Measurements from ENCODE around the gene ATG7.

Gene ATG7, protein sequence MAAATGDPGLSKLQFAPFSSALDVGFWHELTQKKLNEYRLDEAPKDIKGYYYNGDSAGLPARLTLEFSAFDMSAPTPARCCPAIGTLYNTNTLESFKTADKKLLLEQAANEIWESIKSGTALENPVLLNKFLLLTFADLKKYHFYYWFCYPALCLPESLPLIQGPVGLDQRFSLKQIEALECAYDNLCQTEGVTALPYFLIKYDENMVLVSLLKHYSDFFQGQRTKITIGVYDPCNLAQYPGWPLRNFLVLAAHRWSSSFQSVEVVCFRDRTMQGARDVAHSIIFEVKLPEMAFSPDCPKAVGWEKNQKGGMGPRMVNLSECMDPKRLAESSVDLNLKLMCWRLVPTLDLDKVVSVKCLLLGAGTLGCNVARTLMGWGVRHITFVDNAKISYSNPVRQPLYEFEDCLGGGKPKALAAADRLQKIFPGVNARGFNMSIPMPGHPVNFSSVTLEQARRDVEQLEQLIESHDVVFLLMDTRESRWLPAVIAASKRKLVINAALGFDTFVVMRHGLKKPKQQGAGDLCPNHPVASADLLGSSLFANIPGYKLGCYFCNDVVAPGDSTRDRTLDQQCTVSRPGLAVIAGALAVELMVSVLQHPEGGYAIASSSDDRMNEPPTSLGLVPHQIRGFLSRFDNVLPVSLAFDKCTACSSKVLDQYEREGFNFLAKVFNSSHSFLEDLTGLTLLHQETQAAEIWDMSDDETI

DNA sequence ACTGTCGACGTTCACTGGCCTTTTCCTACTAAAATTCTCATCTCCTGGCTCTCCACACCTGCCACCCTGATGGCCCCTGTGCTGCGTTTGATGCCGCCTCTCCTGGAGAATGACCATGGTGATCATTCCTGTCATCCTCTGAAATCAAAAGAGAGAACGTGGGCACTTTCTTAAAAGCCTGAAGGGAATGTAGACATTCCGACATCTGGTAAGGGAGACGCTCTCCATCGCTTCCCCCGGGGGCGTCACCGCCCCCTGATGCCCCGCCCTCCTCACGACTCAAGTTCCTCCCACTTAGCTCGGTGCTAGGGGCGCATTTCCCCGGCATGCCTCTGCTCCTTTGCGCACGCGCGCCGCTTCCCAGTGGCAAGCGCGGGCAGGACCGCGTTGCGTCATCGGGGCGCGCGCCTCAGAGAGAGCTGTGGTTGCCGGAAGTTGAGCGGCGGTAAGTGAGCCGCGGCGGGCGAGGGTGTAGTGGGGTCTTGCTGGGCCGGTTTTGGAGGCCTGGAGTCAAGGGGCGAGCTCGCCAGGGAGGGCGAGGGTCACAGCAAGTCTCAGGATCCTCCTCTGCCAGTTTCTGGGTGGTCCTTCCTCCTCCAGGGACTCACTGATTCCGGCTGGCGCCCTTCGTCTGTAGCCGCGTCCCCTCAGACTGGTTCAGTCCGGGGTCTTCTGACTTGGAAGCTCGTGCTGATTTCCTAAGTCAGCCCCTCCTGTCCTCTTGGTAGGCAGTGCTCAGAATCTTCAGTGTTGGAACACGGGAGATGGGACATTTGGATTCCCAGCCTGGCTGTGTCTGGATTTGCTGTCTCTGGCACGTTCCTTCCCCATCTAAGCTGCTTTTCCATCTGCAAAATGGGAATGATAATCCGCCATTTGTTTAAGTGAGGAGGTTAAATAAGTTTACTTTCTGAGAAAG, at the start of gene ATG7:
Gene ATG7, plus strand, starts transcription at position 412 of the 919 bp plus-strand sequence. CDS start 26,299 bp downstream, outside the sequence.
- DNase-seq, result peak; percentile 98

- no peak for DNase-seq
Observed at GRCh38 chr3:11224010-11224409, 48.2 kb upstream of the ATG7 start.

- DNase-seq, result no peak
Observed at GRCh38 chr3:11224870-11225229, 47.3 kb upstream of the ATG7 start.

DNA sequence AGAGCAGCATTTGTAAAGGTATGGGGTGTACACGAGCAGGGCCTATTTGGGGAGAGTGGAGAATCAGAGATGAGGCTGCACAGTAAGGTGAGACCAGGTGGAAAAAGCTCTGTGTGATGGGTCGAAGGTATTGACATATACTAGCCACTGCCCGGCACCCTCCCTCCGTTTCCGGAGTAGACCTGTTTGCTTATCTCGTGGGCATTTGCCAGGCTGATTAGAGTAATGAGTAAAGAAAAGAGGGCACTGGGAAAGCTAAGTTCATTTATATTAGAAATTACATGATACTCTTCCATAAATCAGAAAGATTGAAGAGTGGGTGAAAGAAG, 46.2 kb upstream of the ATG7 start:
- no peak for DNase-seq

DNA sequence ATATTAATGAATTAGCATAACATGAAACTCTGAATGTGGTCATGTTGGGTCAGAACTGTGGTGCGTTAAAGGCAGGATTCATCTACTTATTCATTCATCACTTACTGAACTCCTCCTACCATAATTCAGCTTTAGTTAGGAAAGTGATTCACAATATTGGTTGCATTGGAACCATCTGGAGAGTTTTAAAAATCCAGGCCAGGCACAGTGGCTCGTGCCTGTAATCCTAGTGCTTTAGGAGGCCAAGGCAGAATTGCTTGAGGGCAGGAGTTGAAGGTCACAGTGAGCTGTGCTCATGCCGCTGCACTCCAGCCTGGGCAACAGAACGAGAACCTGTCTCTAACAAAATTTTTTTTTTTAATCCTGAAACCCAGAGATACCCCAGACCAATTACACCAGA, 44.2 kb upstream of the ATG7 start:
- DNase-seq, result no peak

DNA sequence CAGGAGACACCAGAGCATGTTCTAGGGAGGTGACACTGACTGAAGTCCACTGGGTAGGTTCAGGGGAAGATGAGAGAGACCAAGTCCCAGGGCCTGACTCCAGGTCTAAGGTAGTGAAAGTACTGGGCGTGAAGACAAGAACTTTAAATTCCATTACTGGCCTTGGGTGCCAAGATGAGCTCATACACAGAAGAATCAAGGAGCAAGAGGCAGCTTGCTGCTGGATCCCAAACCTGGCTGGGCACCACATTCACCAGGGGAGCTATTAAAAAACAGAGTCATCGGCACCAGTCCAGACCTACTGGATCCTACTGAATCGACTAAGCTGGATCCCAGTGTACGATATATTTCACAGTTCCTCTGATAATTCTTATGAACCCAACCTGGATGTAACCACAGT, 42.1 kb upstream of the ATG7 start:
- no peak for DNase-seq

- DNase-seq, result no peak
Observed at GRCh38 chr3:11230832-11231231, 41.4 kb upstream of the ATG7 start.

DNA sequence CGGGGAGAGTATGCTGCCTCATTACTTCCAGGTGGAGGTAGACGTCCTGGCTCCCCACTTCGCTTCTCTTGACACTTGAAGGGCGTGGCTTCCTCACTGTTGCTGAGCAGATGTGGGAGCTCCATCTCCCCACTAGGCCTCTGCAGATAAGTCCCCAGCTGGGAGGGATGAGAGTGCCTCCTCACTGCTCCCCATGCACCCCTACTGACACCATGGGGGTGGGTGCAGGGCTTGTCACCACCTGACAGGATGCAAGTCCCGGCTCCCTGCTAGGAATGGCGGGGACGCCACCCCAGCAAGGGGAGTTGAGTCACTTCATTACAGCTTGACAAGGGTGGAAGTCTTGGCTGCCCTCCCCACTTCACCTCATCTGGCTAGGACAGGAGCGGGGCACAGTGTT, 36.8 kb upstream of the ATG7 start:
- DNase-seq, result no peak

- DNase-seq, result peak; percentile 33
Observed at GRCh38 chr3:11236588-11237461, 35.4 kb upstream of the ATG7 start.

- DNase-seq, result no peak
Observed at GRCh38 chr3:11238060-11238459, 34.1 kb upstream of the ATG7 start.

DNA sequence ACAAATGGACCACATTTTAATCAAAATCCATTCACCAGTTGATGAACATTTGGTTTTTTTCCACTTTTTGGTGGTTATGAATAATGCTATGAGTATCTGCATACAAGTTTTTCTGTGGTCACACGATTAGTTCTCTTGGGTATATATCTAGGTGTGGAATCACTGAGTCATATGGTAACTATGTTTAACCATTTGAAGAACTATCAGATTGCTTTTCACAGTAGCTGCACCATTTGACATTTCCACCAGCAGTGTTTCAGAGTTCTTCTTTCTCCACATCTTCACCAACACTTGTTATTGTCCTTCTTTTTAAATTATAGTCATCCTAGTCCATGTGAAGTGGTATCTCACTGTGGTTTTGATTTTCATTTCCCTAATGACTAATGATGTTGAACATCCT, 33.3 kb upstream of the ATG7 start:
- DNase-seq, result no peak

- DNase-seq, result no peak
Observed at GRCh38 chr3:11239796-11240195, 32.4 kb upstream of the ATG7 start.

- no peak for DNase-seq
Observed at GRCh38 chr3:11240496-11240895, 31.7 kb upstream of the ATG7 start.

GRCh38 chr3:11244121-11244677, 28.0 kb upstream of the ATG7 start:
- no peak for DNase-seq

- no peak for DNase-seq
Observed at GRCh38 chr3:11245276-11245675, 26.9 kb upstream of the ATG7 start.

DNA sequence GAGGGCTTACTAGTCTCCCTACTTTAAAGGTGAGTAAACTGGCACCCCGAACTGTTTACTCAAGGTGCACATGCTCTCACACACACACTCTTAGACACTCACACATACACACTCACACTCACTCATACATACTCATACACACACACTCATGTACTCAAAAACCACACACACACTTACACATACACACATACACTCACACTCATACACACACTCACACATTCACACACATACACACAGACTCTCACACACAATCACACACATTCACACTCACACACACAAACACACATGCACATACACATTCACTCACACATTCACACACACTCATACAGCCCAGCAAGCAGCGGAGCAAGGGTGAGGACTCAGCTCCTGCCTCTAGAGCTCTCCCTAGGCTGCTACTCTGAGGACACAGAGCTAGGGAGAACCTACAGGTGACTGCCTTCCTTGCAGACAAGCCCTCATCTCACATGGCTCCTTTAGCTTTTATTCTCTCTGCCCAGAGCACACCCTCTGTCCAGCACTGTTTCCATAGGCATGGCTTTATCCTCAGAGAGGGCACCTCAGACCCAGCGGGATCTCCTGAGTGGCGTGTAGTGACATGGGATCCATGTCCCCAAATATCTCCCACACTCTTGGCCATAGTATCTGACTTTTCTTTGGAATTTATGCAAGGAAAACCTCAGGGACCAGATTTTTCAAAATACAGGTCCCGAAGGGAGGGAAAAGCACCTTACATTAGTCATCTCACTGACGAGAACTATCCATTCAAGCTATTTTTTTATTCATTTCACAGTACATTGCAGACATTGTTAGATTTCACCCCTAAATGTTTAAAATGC, 26.2 kb upstream of the ATG7 start:
- DNase-seq, result no peak

GRCh38 chr3:11246663-11246970, 25.6 kb upstream of the ATG7 start:
- no peak for DNase-seq

DNA sequence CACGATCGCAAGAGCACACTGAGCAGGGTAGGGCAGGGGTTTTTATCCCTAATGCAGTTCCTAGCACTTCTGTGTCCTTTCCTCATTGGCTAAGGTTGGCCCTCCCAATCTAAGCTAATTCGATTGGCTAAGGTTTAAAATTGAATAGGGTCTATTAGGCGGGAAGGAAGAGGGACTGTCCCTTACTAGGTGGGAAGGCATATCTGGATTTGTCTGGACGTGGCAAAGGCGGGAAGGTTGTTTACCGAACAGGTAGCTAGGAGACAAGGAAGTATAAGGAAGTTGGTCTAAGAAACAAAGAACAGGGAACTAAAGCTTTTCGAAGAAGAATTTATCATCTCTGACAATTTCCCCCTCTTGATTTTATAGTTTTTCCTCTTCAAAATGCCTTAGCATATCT, 24.8 kb upstream of the ATG7 start:
- no peak for DNase-seq

DNA sequence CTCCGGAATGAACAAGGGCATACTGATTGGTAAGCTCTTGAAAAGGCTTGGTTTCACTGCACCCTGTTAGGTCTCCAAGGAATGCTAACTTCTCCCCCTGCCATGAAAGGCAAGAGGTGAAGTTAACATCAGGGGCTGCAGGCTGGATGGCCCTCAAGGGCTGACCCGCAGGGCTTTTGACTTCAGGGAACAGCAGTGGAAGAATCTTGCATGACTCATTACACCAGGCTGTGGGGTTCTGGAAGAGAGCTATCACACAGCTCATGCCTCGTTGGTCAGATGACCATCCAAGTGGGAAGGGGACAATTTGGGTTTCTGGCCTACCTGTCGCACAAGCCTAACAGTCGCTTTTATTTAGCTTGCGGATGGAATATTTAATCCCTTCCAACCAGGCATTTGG, 23.6 kb upstream of the ATG7 start:
- DNase-seq, result no peak

DNA sequence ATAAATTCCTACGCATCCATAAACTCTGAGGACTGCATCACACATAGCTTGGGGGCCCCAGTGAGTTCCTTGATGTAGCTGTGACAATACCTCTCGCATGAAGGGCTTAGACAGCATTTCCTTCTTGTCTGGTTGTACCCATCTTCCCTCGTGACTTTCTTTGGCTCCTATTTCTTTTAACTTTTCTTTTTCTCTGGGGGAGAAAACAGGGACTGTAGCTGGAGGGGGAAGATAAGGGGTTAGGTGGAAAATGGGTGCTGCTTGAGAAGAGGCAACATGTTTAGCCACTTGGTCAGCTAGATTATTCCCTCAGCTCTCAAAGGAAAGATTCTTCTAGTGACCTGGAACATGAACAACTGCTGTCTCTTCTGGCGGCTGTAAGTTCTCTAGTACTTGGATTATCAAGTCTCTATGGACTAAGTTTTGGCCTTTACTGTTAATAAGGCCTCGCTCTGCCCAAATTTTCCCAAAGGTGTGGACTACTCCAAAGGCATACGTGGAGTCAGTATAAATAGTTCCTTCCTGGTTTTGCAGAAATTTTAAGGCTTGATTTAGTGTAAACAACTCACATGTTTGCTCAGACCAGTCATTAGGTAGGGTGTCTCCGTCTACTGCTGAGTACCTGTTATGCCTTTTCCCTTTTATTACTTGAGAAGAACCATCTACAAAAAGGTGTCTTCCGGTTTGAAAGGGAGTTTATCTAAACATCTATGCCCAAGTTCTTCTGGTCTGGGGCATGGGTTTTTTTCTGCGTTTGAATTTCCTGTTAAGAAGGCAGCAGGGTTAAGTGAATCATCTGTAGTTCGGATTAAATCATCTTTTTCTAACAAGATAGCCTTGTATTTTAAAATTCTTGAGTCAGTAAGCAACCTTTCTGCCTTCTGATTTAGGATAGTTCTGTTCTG, 21.0 kb upstream of the ATG7 start:
- no peak for DNase-seq

Measured in right hindlimb (tissue), 1 donor.